ENCODE measurements around the gene C8B. TPM values are rescaled to one million over a fixed set of nuclear protein-coding genes. Genes with fewer than 3 reads are reported as not detected.

C8B gene
- total and polyA plus RNA-seq, 2 of the 13 experiments (the other 11 are each of a cell fraction or from before 2014, with no cell fraction given), result 8.4 to 11.3 TPM

DNA sequence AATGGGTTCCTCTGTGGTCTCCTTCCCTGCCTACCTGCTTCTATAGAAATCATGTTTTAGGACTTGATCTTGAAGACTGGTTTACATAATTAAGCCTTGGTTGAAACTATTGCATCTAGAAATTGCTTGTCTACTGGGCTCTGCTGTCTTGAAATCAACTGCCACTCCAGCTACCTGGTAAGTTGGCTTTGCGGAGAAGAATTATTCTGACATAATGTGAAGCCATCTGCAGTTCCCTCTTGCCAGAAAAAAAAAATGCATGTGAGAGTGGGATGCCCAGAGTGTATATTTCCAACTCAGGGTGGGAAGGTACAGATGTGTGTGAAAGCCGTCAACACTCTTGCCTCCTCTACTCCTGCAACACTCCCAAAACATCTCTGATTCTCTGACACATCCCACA lies 27.2 kb downstream of the C8B start:
- H3K4me1 ChIP-seq (ENCODE audit: insufficient read depth, low read length), result no peaks in the 10 kb centered on the region
- intact Hi-C loops (cut with micrococcal nuclease; ENCODE audit: unreplicated experiment), result no loop called here
- no peak overlapping the region for H3K4me3 ChIP-seq (replicated peaks in 1 of 3; ENCODE audit: insufficient read depth in 1 of 3, low read depth in 2 of 3, low read length in 3 of 3)
- H3K36me3 ChIP-seq (replicated peaks in 1 of 2; ENCODE audit: control insufficient read depth in 1 of 2, insufficient read depth in 2 of 2, low read length in 2 of 2), result no peaks in the 10 kb centered on the region
- H3K9me3 ChIP-seq (ENCODE audit: low read length), result no peaks in the 10 kb centered on the region
- ChIA-PET POLR2A (interaction anchor here (1.6 kb wide), 1 partner anchor 28 kb away, joined by 5 read pairs; no protein-coding TSS in a partner anchor), CTCF (ENCODE audit: low intra/inter-chr PET ratio, low total read pairs) (no interaction called here)
- ATAC-seq, result no peak
- no peaks in the 10 kb centered on the region for H3K79me2 ChIP-seq (ENCODE audit: insufficient read depth, low read length)
- no peak overlapping the region for H3K4me2 ChIP-seq (ENCODE audit: low read depth, low read length)
- TF ChIP-seq SP4 (CRISPR knock-in tag; IDR thresholded peaks at IDR 0.05) (no peak), SOX5 (CRISPR knock-in tag; IDR thresholded peaks at IDR 0.05; ENCODE audit: borderline replicate concordance) (no peak), CBX1 (IDR thresholded peaks at IDR 0.05; ENCODE audit: low read depth) (no peak), BCL6 (CRISPR knock-in tag; IDR thresholded peaks at IDR 0.05) (no peak), NCOA2 (CRISPR knock-in tag; IDR thresholded peaks at IDR 0.05) (no peak), HDAC1 (CRISPR knock-in tag; IDR thresholded peaks at IDR 0.05) (no peak), ZNF841 (CRISPR knock-in tag; IDR thresholded peaks at IDR 0.05; ENCODE audit: borderline replicate concordance) (no peak), ZNF510 (CRISPR knock-in tag; IDR thresholded peaks at IDR 0.05; ENCODE audit: low read depth) (no peak), ZNF501 (CRISPR knock-in tag; IDR thresholded peaks at IDR 0.05) (no peak), ZNF143 (CRISPR knock-in tag; IDR thresholded peaks at IDR 0.05) (no peak), FOXO1 (CRISPR knock-in tag; IDR thresholded peaks at IDR 0.05) (no peak), KLF11 (CRISPR knock-in tag; IDR thresholded peaks at IDR 0.05) (no peak), ZBTB21 (CRISPR knock-in tag; IDR thresholded peaks at IDR 0.05) (no peak), ATRX (CRISPR knock-in tag; IDR thresholded peaks at IDR 0.05; ENCODE audit: borderline replicate concordance) (no peak), ZNF776 (CRISPR knock-in tag; IDR thresholded peaks at IDR 0.05) (no peak)
- TF ChIP-seq, protein P1, sequence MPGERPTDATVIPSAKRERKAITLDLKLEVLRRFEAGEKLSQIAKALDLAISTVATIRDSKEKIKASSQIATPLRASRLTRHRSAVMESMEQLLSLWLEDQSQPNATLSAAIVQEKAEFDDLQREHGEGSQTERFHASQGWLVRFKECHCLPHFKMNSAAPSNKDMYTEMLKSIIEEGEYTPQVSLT (CRISPR knock-in tag; IDR thresholded peaks at IDR 0.05; ENCODE audit: borderline replicate concordance, low read depth), result no peak
- TF ChIP-seq, protein P2, sequence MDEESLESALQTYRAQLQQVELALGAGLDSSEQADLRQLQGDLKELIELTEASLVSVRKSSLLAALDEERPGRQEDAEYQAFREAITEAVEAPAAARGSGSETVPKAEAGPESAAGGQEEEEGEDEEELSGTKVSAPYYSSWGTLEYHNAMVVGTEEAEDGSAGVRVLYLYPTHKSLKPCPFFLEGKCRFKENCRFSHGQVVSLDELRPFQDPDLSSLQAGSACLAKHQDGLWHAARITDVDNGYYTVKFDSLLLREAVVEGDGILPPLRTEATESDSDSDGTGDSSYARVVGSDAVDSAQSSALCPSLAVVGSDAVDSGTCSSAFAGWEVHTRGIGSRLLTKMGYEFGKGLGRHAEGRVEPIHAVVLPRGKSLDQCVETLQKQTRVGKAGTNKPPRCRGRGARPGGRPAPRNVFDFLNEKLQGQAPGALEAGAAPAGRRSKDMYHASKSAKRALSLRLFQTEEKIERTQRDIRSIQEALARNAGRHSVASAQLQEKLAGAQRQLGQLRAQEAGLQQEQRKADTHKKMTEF (CRISPR knock-in tag; IDR thresholded peaks at IDR 0.05), result no peak
- TF ChIP-seq, protein P3, sequence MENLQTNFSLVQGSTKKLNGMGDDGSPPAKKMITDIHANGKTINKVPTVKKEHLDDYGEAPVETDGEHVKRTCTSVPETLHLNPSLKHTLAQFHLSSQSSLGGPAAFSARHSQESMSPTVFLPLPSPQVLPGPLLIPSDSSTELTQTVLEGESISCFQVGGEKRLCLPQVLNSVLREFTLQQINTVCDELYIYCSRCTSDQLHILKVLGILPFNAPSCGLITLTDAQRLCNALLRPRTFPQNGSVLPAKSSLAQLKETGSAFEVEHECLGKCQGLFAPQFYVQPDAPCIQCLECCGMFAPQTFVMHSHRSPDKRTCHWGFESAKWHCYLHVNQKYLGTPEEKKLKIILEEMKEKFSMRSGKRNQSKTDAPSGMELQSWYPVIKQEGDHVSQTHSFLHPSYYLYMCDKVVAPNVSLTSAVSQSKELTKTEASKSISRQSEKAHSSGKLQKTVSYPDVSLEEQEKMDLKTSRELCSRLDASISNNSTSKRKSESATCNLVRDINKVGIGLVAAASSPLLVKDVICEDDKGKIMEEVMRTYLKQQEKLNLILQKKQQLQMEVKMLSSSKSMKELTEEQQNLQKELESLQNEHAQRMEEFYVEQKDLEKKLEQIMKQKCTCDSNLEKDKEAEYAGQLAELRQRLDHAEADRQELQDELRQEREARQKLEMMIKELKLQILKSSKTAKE (CRISPR knock-in tag; IDR thresholded peaks at IDR 0.05; ENCODE audit: borderline replicate concordance), result no peak
- no peak overlapping the region for H3K27ac ChIP-seq (ENCODE audit: extremely low read length, insufficient read depth, low read length)
- in situ Hi-C loops (cut with HindIII; ENCODE audit: extremely low pct_ligation_motif_present, low pct_unique_long_range_greater_than_20kb), result no loop called here
- no peaks in the 10 kb centered on the region for H3K27me3 ChIP-seq (ENCODE audit: control insufficient read depth in 1 of 2, insufficient read depth in 2 of 2, low read length in 2 of 2)
- no peak overlapping the region for H3K9ac ChIP-seq (ENCODE audit: insufficient read depth, low read depth, low read length)
- FAIRE-seq, result no peak
- no peaks in the 10 kb centered on the region for H4K20me1 ChIP-seq (ENCODE audit: insufficient read depth, low read length)
- WGBS (ENCODE audit: low lambda C conversion rate), result 97% methylated on average over 2 of the region's 2 CpGs
- no peak for DNase-seq (ENCODE audit: low spot score)
- BruUV-seq (replicated peaks), result no TSS peak
- H2AFZ ChIP-seq (ENCODE audit: low read length), result no peak overlapping the region

Measured in HepG2 (cell line).